NB4 (cell line): ENCODE data around the gene CATSPER1.

ENCODE experiments used
- DNase-seq: peaks from one replicate; pipeline ENCODE4 v3.0.0; 2010; ENCODE audit warnings: low read depth
- H3K4me3 ChIP-seq: one replicate; pipeline ENCODE4 v1.5.1; 2011; ENCODE audit warnings: mild to moderate bottlenecking, low read depth, low read length, moderate library complexity
- MYC ChIP-seq: IDR thresholded peaks from 2 replicates; pipeline ENCODE4 v1.6.1; 2011; ENCODE audit warnings: low read depth, low read length
- POLR2A ChIP-seq: IDR thresholded peaks from 2 replicates; pipeline ENCODE4 v1.6.1; 2011; ENCODE audit warnings: mild to moderate bottlenecking; ENCODE audit not compliant: insufficient read length; ENCODE audit errors: extremely low read depth
- TF ChIP-seq, protein P1 (sequence below): IDR thresholded peaks from 2 replicates; pipeline ENCODE4 v1.6.1; 2011; ENCODE audit warnings: low read depth, low read length
- TF ChIP-seq, protein P2 (sequence below): IDR thresholded peaks from one replicate; pipeline ENCODE4 v1.5.1; 2012; ENCODE audit warnings: low read depth, low read length

Gene CATSPER1

DNA sequence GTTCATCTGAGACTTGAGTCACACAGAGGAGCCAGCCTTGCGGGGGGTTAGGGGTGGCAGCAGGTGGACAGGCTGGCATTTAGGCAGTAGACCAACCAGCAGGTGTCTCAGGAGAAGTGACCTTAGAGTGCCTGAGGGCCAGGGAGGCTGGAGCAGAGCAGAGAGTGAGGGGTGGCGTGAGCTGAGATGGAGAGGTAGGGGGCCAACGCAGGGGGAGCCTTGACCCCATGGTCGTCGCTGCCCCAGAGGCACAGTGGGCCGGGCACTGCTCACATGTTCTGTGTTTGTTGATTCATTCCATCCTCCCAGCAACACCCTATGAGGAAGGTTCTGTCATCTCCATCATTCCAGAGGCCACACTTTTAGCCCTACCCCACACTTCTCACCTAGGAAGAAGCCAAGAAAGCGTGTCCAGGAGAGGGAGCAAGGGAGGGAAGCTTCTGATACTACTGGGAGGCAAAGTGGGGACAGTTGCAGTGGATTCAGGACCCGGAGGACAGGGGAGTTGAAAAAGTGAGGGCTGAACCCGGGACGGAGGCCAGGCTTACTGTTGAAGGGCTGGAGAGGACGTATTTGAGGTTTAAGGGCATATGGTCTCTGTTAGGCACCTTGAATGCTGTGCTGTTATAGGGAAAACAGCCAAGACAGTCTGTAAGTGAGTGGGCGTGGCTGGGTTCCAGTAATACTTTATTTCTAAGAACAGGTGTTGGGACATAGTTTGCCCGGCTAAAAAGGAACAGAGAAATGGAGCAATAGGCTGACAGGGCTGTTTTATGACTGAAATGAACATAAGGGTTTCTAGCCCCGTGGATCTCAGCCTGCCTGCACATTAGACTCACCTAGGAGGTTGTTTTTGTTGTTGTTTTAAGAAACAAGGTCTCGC lies 57.4 kb downstream of the CATSPER1 start:
- no peak for TF ChIP-seq MYC
- no peak for TF ChIP-seq POLR2A
- TF ChIP-seq, protein P1, sequence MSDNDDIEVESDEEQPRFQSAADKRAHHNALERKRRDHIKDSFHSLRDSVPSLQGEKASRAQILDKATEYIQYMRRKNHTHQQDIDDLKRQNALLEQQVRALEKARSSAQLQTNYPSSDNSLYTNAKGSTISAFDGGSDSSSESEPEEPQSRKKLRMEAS: no peak
- TF ChIP-seq, protein P2, sequence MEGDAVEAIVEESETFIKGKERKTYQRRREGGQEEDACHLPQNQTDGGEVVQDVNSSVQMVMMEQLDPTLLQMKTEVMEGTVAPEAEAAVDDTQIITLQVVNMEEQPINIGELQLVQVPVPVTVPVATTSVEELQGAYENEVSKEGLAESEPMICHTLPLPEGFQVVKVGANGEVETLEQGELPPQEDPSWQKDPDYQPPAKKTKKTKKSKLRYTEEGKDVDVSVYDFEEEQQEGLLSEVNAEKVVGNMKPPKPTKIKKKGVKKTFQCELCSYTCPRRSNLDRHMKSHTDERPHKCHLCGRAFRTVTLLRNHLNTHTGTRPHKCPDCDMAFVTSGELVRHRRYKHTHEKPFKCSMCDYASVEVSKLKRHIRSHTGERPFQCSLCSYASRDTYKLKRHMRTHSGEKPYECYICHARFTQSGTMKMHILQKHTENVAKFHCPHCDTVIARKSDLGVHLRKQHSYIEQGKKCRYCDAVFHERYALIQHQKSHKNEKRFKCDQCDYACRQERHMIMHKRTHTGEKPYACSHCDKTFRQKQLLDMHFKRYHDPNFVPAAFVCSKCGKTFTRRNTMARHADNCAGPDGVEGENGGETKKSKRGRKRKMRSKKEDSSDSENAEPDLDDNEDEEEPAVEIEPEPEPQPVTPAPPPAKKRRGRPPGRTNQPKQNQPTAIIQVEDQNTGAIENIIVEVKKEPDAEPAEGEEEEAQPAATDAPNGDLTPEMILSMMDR: no peak
- no peak for DNase-seq
- H3K4me3 ChIP-seq: no peak overlapping the region

DNA sequence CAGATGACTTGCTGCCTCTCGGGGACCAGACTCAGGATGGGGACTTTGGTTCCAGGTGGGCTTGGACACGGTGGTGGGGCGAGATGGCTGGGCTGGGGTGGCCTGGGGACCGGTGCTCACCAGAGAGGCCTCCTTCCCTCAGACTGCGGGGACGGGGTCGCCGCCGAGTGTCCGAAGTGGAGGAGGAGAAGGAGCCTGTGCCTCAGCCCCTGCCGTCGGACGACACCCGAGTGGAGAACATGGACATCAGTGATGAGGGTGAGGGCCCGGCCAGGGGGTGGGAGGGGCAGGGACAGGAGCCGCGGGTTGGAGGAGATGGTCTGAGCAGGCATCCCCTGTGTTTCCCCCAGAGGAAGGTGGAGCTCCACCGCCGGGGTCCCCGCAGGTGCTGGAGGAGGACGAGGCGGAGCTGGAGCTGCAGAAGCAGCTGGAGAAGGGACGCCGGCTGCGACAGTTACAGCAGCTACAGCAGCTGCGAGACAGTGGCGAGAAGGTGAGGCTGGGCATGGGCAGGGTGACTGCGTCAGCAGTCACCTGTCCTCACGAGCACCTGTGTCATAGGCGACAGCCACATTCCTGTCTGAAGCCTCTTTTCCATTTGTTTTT lies 58.8 kb downstream of the CATSPER1 start:
- DNase-seq: no peak
- TF ChIP-seq, protein P1: no peak
- TF ChIP-seq MYC (no peak), POLR2A (no peak)
- TF ChIP-seq, protein P2: no peak
- no peak overlapping the region for H3K4me3 ChIP-seq
